HepG2 (cell line): ENCODE results near the gene NYAP1. TPM values are rescaled to one million over a fixed set of nuclear protein-coding genes. Genes with fewer than 3 reads are reported as not detected.

Source experiments
- AHR ChIP-seq: IDR thresholded peaks from 2 replicates; pipeline ENCODE4 v1.6.1; 2018; ENCODE audit warnings: missing genetic modification reagents, missing compliant biosample characterization
- AKAP8 ChIP-seq: sonication (generic); formaldehyde crosslinking; IDR thresholded peaks from 2 replicates; pipeline ENCODE4 v1.5.1; 2020; ENCODE audit warnings: mild to moderate bottlenecking, missing genetic modification reagents
- ARNTL ChIP-seq: sonication (generic); formaldehyde crosslinking; IDR thresholded peaks from 2 replicates; pipeline ENCODE4 v1.4.0; 2020; ENCODE audit warnings: mild to moderate bottlenecking, missing genetic modification reagents
- DPF2 ChIP-seq: sonication (generic); formaldehyde crosslinking; IDR thresholded peaks from 2 replicates; pipeline ENCODE4 v1.4.0; 2020; ENCODE audit warnings: mild to moderate bottlenecking, low read depth, missing genetic modification reagents, borderline replicate concordance
- GATA4 ChIP-seq: sonication (generic); IDR thresholded peaks from 2 replicates; pipeline ENCODE4 v1.6.1; 2016; ENCODE audit warnings: antibody characterized with exemption, low read depth, borderline replicate concordance
- GATAD2A ChIP-seq: IDR thresholded peaks from 2 replicates; pipeline ENCODE4 v1.6.1; 2016
- HNF4G ChIP-seq, 2 experiments: sonication (generic) in 1 of 2; formaldehyde crosslinking in 1 of 2; IDR thresholded peaks; 2 replicates each; pipeline versions ENCODE4 v1.4.0 to v1.6.1; 2011 to 2020; ENCODE audit warnings: borderline replicate concordance in 2 of 2, low read depth in 2 of 2, mild to moderate bottlenecking in 2 of 2, low read length in 1 of 2, missing genetic modification reagents in 1 of 2, moderate library complexity in 1 of 2
- HOXA9 ChIP-seq: sonication (generic); formaldehyde crosslinking; IDR thresholded peaks from 2 replicates; pipeline ENCODE4 v1.8.1; 2022; ENCODE audit warnings: missing genetic modification reagents, mild to moderate bottlenecking, moderate library complexity, borderline replicate concordance
- KDM6A ChIP-seq: IDR thresholded peaks from 2 replicates; pipeline ENCODE4 v1.6.1; 2016; ENCODE audit warnings: low read depth
- MEIS2 ChIP-seq: sonication (generic); formaldehyde crosslinking; IDR thresholded peaks from 2 replicates; pipeline ENCODE4 v1.9.0; 2021; ENCODE audit warnings: mild to moderate bottlenecking, missing genetic modification reagents
- MXD1 ChIP-seq: sonication (generic); formaldehyde crosslinking; IDR thresholded peaks from 2 replicates; pipeline ENCODE4 v1.4.0; 2020; ENCODE audit warnings: mild to moderate bottlenecking, missing genetic modification reagents
- SETDB1 ChIP-seq: sonication (generic); formaldehyde crosslinking; IDR thresholded peaks from 2 replicates; pipeline ENCODE4 v1.5.1; 2020; ENCODE audit warnings: missing genetic modification reagents, mild to moderate bottlenecking, borderline replicate concordance
- THAP7 ChIP-seq: sonication (generic); formaldehyde crosslinking; IDR thresholded peaks from 2 replicates; pipeline ENCODE4 v1.8.1; 2023; ENCODE audit warnings: mild to moderate bottlenecking, missing genetic modification reagents
- YEATS2 ChIP-seq: sonication (generic); formaldehyde crosslinking; IDR thresholded peaks from 2 replicates; pipeline ENCODE4 v1.4.0; 2020; ENCODE audit warnings: missing genetic modification reagents, borderline replicate concordance
- ZKSCAN1 ChIP-seq: fragments of 150-350 bp; IDR thresholded peaks from 2 replicates; pipeline ENCODE4 v1.6.1; 2014; ENCODE audit warnings: low read length
- ZNF503 ChIP-seq: sonication (generic); formaldehyde crosslinking; IDR thresholded peaks from 2 replicates; pipeline ENCODE4 v1.4.0; 2020; ENCODE audit warnings: missing genetic modification reagents
- ZNF562 ChIP-seq: sonication (generic); formaldehyde crosslinking; IDR thresholded peaks from 2 replicates; pipeline ENCODE4 v1.8.0; 2022; ENCODE audit warnings: missing genetic modification reagents, borderline replicate concordance
- ZNF646 ChIP-seq: sonication (generic); formaldehyde crosslinking; IDR thresholded peaks from 2 replicates; pipeline ENCODE4 v1.9.0; 2021; ENCODE audit warnings: mild to moderate bottlenecking, missing genetic modification reagents
- ZNF777 ChIP-seq: sonication (generic); formaldehyde crosslinking; IDR thresholded peaks from 2 replicates; pipeline ENCODE4 v1.4.0; 2020; ENCODE audit warnings: missing genetic modification reagents
- polyA plus RNA-seq, 8 experiments: library from polyadenylated mRNA; depleted of rRNA in 3 of 8; stranded (reverse) in 7 of 8; unstranded in 1 of 8; fragments of >200 nt; fragmentation: Illumina TruSeq in 4 of 8; extraction: Trizol in 4 of 8; gene quantifications; 2 replicates each; pipeline versions ENCODE4 v1.2.1 to v1.2.3, GENCODE V29; 2011 to 2016; ENCODE audit warnings: low read depth in 4 of 8, missing spikeins in 1 of 8, mixed read lengths in 1 of 8; ENCODE audit not compliant: insufficient read depth in 1 of 8
- total RNA-seq, 5 experiments: library from RNA; depleted of rRNA; stranded (reverse); fragments of >200 nt; fragmentation: Illumina TruSeq; extraction: Trizol; gene quantifications; 2 replicates each; pipeline ENCODE4 v1.2.3, GENCODE V29; 2016; ENCODE audit warnings: low read depth in 1 of 5

Gene NYAP1
- total and polyA plus RNA-seq, 2 of the 13 experiments (the other 11 are each of a cell fraction or from before 2014, with no cell fraction given) = 0.15 to 0.46 TPM

- TF ChIP-seq AKAP8 (CRISPR knock-in tag) = no peak
- TF ChIP-seq SETDB1 = no peak
- no peak for TF ChIP-seq HOXA9 (CRISPR knock-in tag)
- peak; percentile 16; the same call in 1 of the 2 replicates for TF ChIP-seq ZNF503 (CRISPR knock-in tag)
- peak; percentile 21; the same call in 1 of the 2 replicates for TF ChIP-seq YEATS2
- no peak for TF ChIP-seq MEIS2 (CRISPR knock-in tag)
- TF ChIP-seq THAP7 (CRISPR knock-in tag) = no peak
- TF ChIP-seq ZNF777 (CRISPR knock-in tag) = no peak
- no peak for TF ChIP-seq DPF2 (CRISPR knock-in tag)
- TF ChIP-seq KDM6A = peak; percentile 61
- peak; percentile 87; the same call in 1 of the 2 replicates for TF ChIP-seq HNF4G (IDR thresholded peaks at IDR 0.05; ENCODE audit: borderline replicate concordance, low read depth, low read length)
- TF ChIP-seq HNF4G (CRISPR knock-in tag; IDR thresholded peaks at IDR 0.05; ENCODE audit: borderline replicate concordance, low read depth) = peak; percentile 33; the same call in 1 of the 2 replicates
- peak; percentile 78 for TF ChIP-seq GATAD2A (CRISPR knock-in tag)
- no peak for TF ChIP-seq ARNTL (CRISPR knock-in tag)
- TF ChIP-seq ZNF562 (CRISPR knock-in tag) = no peak
- no peak for TF ChIP-seq ZKSCAN1
- no peak for TF ChIP-seq AHR
- peak; percentile 81; the same call in 1 of the 2 replicates for TF ChIP-seq GATA4
- no peak for TF ChIP-seq ZNF646
- no peak for TF ChIP-seq MXD1 (CRISPR knock-in tag)
Measured at GRCh38 chr7:100540073-100540723, 56.5 kb downstream of the NYAP1 start (continued).
